Stomach (tissue), 4 donors: ENCODE measurements around the gene SCNN1B.

ENCODE experiments used
- CTCF ChIP-seq, 7 experiments: fragments of 450-650 bp in 4 of 7; fragments of 200-600 bp in 3 of 7; sonication (generic) in 3 of 7; IDR thresholded peaks; one replicate each; pipeline ENCODE4 v1.5.1; 2016 to 2019; ENCODE audit warnings: antibody characterized with exemption in 7 of 7, control low read depth in 2 of 7, mild to moderate bottlenecking in 1 of 7
- POLR2AphosphoS5 ChIP-seq, 3 donors: sonication (generic); formaldehyde crosslinking; IDR thresholded peaks; one replicate each; pipeline ENCODE4 v1.6.1; 2016; ENCODE audit warnings: antibody characterized with exemption in 3 of 3

GRCh38 chr16:23323224-23324030 is 21.3 kb downstream of the SCNN1B start:
- TF ChIP-seq CTCF (IDR thresholded peaks at IDR 0.05) (no peak), POLR2AphosphoS5 (IDR thresholded peaks at IDR 0.05) (no peak)
